HUES64 (cell line): ENCODE measurements around the gene NRGN.
"Not testable (repeated sequence)": the region's sequence is repeated elsewhere in the genome, so short reads cannot be mapped to it uniquely, and the experiment has no call there.

Experiments used
- H3K27ac ChIP-seq: 2 replicates; pipeline ENCODE4 v1.7.0; 2013; ENCODE audit warnings: low read depth, low read length, inconsistent platforms
- H3K27me3 ChIP-seq: 2 replicates; pipeline ENCODE4 v1.6.1; 2013; ENCODE audit warnings: mild to moderate bottlenecking, low read length; ENCODE audit not compliant: insufficient read depth
- H3K36me3 ChIP-seq: 2 replicates; pipeline ENCODE4 v1.6.1; 2013; ENCODE audit warnings: mild to moderate bottlenecking, low read length; ENCODE audit not compliant: insufficient read depth
- H3K4me1 ChIP-seq: 2 replicates; pipeline ENCODE4 v1.6.1; 2013; ENCODE audit warnings: mild to moderate bottlenecking, low read length, moderate library complexity; ENCODE audit not compliant: insufficient read depth
- H3K4me3 ChIP-seq: 2 replicates; pipeline ENCODE4 v1.5.1; 2013; ENCODE audit warnings: mild to moderate bottlenecking, low read length, moderate library complexity
- H3K9ac ChIP-seq: 2 replicates; pipeline ENCODE4 v1.6.1; 2013; ENCODE audit warnings: mild to moderate bottlenecking, low read depth, low read length
- H3K9me3 ChIP-seq: 2 replicates; pipeline ENCODE4 v1.6.1; 2013; ENCODE audit warnings: low read depth, low read length; ENCODE audit not compliant: insufficient read depth
- WGBS: fragments of 150-250, 120-280 bp; methylation state at CpG from one replicate; pipeline ENCODE4 v1.1.7; 2013; ENCODE audit warnings: missing lambda C conversion rate; 5-methylcytosine and 5-hydroxymethylcytosine counted together

The NRGN gene

GRCh38 chr11:124769806-124770774, 30.3 kb downstream of the NRGN start:
- no peaks in the 10 kb centered on the region for H3K9me3 ChIP-seq

DNA sequence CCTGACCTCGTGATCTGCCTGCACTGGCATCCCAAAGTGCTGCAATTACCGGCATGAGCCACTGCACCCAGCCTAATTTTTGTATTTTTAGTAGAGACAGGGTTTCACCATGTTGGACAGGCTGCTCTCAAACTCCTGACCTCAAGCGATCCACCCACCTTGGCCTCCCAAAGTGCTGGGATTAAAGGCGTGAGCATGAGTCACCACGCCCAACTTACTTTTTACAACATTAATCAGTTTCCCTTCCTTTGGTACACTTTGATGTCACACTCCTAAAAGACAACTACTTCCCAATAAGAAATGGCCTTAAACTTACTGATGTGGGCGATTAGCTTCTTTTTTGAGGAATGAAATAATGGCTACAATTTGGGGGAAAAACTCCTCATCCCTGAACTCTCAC, 31.2 kb downstream of the NRGN start:
- not testable (repeated sequence) for H3K9ac ChIP-seq, H3K4me3 ChIP-seq, H3K27me3 ChIP-seq, H3K27ac ChIP-seq, H3K4me1 ChIP-seq, H3K9me3 ChIP-seq
- WGBS = 94% methylated on average over 5 of the region's 6 CpGs
- H3K36me3 ChIP-seq = peaks cover 85% of the 10 kb centered on the region

More at GRCh38 chr11:124769806-124770774, 30.3 kb downstream of the NRGN start:
- H3K4me3 ChIP-seq = no peak overlapping the region
- H3K27me3 ChIP-seq = no peaks in the 10 kb centered on the region
- 97% methylated on average over 8 of the region's 8 CpGs for WGBS
- peak overlapping the region; percentile 32; the same call in 1 of the 2 replicates for H3K27ac ChIP-seq
- peaks cover 92% of the 10 kb centered on the region for H3K36me3 ChIP-seq
- no peak overlapping the region for H3K9ac ChIP-seq
- H3K4me1 ChIP-seq = peaks cover 6% of the 10 kb centered on the region; the same call in 1 of the 2 replicates

DNA sequence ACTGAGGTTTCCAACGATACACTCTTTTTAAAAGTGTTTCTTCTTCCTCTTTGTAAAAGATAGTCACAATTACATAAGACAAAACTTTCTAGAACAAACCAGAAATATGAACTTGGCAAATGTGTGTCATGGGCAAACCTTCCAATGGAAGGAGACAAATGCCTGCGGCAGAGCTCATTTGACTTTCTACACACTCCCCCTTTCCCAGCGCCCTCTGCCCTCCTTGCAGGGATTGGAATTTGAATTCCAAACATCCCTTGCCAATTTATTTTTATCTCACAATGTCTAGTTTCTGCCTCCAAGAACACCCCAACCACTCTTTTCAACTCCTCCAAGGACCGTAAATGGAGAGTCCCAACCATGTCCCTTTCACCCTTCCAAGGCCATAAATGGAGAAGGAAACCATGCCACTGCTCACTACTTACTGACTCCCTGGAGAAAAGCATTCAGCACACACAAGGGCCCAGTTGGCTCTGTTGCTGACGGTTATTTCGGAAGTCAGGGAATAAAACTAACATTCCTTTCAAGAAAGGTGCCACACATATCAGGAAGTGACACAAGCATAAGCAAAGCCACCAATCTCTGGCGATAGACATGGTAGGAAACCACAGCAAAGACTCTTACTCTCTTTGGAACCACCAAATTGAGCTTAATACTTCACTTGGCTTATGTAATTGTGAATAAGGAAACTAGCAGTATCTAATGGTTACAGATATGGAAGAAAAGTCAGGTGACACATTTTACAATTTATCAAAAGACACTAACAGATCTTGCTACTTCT, 37.3 kb downstream of the NRGN start:
- Histone ChIP-seq H3K9ac (no peak overlapping the region), H3K27ac (no peak overlapping the region), H3K4me3 (no peak overlapping the region), H3K9me3 (no peaks in the 10 kb centered on the region), H3K4me1 (no peaks in the 10 kb centered on the region), H3K36me3 (peaks cover 26% of the 10 kb centered on the region), H3K27me3 (no peaks in the 10 kb centered on the region)
- WGBS = 95% methylated on average over 7 of the region's 7 CpGs

DNA sequence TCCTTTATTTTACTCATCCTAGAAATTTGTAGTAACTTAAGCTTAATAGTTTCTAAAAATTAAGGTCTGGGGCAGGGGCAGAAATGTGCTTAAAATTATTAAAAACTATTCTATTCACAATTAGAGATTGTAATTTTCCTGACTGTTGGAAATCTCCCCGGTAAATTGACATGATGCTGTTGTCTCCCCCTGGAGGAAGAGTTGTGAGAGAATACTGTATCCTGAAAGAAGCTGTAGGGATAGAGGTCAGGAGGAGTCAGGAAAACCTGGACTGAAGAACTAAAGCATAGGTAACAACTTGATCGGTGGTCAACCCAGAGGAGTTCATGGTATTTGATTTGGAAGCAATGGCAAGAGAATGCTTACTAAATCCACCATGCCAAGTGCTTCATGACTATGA, 38.5 kb downstream of the NRGN start:
- Histone ChIP-seq H3K9ac (no peak overlapping the region), H3K36me3 (peaks cover 15% of the 10 kb centered on the region; the same call in 1 of the 2 replicates), H3K27me3 (no peaks in the 10 kb centered on the region), H3K4me3 (no peak overlapping the region), H3K4me1 (no peaks in the 10 kb centered on the region), H3K27ac (no peak overlapping the region), H3K9me3 (no peaks in the 10 kb centered on the region)
- WGBS = 83% methylated on average over 2 of the region's 2 CpGs

GRCh38 chr11:124779568-124779967, 39.8 kb downstream of the NRGN start:
- WGBS = no CpG with 5 or more reads among the region's 1 CpG
- no peak overlapping the region for H3K27ac ChIP-seq
- no peak overlapping the region for H3K4me3 ChIP-seq
- H3K36me3 ChIP-seq = peaks cover 3% of the 10 kb centered on the region; the same call in 1 of the 2 replicates
- H3K9ac ChIP-seq = no peak overlapping the region
- H3K27me3 ChIP-seq = no peaks in the 10 kb centered on the region
- no peaks in the 10 kb centered on the region for H3K4me1 ChIP-seq
- H3K9me3 ChIP-seq = no peaks in the 10 kb centered on the region

GRCh38 chr11:124783002-124783401, 43.3 kb downstream of the NRGN start:
- Histone ChIP-seq H3K4me3 (no peak overlapping the region), H3K4me1 (no peaks in the 10 kb centered on the region), H3K27ac (no peak overlapping the region), H3K36me3 (no peaks in the 10 kb centered on the region; the same call in 1 of the 2 replicates), H3K27me3 (no peaks in the 10 kb centered on the region), H3K9ac (no peak overlapping the region), H3K9me3 (no peaks in the 10 kb centered on the region)
- WGBS = 91% methylated on average over 4 of the region's 4 CpGs

DNA sequence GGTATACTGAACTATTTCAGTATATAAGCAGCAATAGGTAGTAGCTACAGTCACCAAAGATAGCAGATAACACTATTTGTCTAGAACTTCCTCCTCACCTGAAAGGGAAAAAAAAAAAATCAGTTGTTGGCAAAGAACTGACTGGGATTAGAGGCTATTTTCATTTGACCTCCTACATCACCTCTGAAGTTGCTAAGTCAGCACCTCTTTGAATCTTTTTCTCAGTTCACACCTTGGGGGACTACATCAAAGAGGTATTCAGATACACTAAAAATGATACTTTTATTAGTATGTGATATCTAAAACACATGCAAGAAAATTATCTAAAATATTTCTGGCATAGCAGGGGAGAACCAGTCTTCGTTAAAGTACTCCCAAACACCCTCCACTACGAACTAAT, 44.3 kb downstream of the NRGN start:
- Histone ChIP-seq H3K36me3 (no peaks in the 10 kb centered on the region), H3K9ac (no peak overlapping the region), H3K27me3 (no peaks in the 10 kb centered on the region), H3K9me3 (no peaks in the 10 kb centered on the region), H3K4me1 (no peaks in the 10 kb centered on the region), H3K27ac (no peak overlapping the region), H3K4me3 (no peak overlapping the region)
- WGBS = 97% methylated on average over 2 of the region's 2 CpGs

DNA sequence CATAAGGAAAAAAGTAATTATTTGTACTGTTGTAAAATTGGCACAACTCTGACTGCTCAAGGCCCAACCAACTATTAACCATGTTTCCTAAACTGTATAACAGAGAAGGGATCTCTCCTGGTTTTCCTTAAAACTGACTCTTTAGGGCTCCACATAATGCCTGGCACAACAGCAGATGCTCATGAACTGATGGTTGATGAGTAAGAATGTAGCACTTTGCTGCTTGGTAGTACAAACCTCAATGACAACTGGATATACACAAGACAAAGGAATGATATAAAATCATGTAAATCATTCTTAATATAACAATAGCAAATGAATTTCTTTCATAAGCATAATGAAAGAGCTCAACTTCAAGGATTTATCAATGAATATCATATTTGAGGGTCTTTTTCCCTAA, 48.8 kb downstream of the NRGN start:
- Histone ChIP-seq H3K36me3 (no peaks in the 10 kb centered on the region), H3K4me1 (peaks cover 29% of the 10 kb centered on the region), H3K4me3 (no peak overlapping the region), H3K9ac (no peak overlapping the region), H3K9me3 (no peaks in the 10 kb centered on the region), H3K27me3 (no peaks in the 10 kb centered on the region), H3K27ac (no peak overlapping the region)

DNA sequence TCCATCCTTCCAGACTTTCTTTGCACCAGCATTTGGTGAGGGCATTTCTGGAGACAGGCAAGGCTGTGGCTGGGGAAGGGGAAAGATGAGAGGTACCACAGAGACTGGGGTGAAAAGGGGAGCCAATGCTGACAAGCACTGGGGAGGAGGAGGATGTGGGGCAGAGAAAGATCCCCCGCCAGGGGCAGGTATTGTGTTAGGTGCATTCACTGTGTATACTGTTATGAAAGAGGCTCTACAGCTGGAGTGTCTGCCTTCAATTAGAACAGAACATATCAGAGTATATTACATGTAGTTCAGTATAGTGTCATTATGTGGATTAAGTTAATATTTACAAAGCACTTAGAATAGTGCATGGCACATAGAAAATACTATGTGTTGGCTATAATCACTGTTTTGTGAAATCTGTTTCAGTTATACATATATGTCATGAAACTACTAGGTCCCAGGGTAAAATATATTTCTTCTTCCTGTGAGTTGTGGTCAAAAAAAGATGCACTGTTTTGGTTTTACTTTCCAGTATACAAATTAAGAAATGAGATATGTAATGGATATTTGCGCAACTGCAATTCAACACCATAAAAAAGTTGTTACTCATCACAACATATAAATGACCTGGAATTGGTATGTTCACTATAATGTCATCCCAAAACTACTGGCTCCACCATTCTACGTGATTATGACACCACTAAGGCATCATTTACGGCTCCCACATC, 52.0 kb downstream of the NRGN start:
- no peaks in the 10 kb centered on the region for H3K9me3 ChIP-seq
- no peaks in the 10 kb centered on the region for H3K27me3 ChIP-seq
- no peak overlapping the region for H3K4me3 ChIP-seq
- peaks cover 37% of the 10 kb centered on the region for H3K4me1 ChIP-seq
- no peaks in the 10 kb centered on the region for H3K36me3 ChIP-seq
- H3K27ac ChIP-seq = no peak overlapping the region
- WGBS = 91% methylated on average over 4 of the region's 4 CpGs
- H3K9ac ChIP-seq = no peak overlapping the region

DNA sequence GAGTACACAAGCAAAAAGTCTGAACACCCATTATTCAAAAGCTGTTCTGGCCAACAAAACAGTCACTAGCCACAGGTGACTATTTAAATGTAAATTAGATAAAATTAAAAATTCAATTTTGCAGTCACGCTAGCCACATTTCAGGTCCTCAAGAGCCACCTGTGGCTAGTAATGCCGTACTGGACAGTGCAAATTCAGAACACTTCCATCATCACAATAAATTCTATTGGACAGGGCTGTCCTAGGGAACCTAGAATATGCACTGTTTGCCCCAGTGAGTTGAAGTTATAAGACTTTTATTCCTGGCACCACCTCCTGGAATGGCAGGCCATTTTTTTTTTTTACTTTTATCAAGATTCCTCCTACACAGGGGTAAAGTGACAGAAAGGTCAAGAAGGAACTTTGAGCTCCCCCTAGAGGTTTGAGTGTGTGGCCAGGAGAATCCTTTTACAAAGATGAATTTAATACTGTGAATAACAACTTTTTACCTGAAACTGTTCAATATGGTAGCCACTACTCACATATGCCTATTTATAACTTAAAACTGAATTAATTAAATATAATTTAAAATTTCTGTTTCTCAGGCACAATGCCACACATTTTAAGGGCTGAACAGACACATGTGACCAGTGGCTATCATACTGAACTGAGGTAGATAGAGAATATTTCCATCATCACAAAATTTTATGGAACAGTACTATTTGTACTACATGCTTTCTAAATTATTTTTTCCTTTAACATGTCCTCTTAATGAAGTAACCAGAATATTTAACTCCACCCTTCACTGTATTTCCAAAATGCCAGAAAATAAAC, 53.9 kb downstream of the NRGN start:
- Histone ChIP-seq H3K9me3 (no peaks in the 10 kb centered on the region), H3K4me1 (peaks cover 48% of the 10 kb centered on the region), H3K27me3 (no peaks in the 10 kb centered on the region), H3K36me3 (no peaks in the 10 kb centered on the region), H3K27ac (no peak overlapping the region), H3K4me3 (no peak overlapping the region), H3K9ac (no peak overlapping the region)
- whole genome bisulfite sequencing = 65% methylated on average over 2 of the region's 2 CpGs
